Neural progenitor cell (in vitro differentiated cells): Measurements from ENCODE around the gene RBM19. TPM values are rescaled to one million over a fixed set of nuclear protein-coding genes. Genes with fewer than 3 reads are reported as not detected.

ENCODE experiments used
- DNase-seq: peaks from one replicate; pipeline ENCODE4 v3.0.0-alpha.2; 2016; ENCODE audit warnings: low spot score
- H2AFZ ChIP-seq: fragments of 200-600 bp; sonication (generic); replicated peaks from 2 replicates; pipeline ENCODE4 v1.6.1; 2016; ENCODE audit warnings: antibody characterized with exemption
- H3F3A ChIP-seq: fragments of 200-600 bp; sonication (generic); 2 replicates; pipeline ENCODE4 v1.6.1; 2016; ENCODE audit warnings: antibody characterized with exemption, low read depth
- H3K27ac ChIP-seq: fragments of 200-600 bp; sonication (generic); 2 replicates; pipeline ENCODE4 v1.5.1; 2016; ENCODE audit warnings: mild to moderate bottlenecking
- H3K27me3 ChIP-seq: fragments of 200-600 bp; sonication (generic); 2 replicates; pipeline ENCODE4 v1.6.1; 2016; ENCODE audit warnings: mild to moderate bottlenecking, moderate library complexity
- H3K36me3 ChIP-seq: fragments of 200-600 bp; sonication (generic); 2 replicates; pipeline ENCODE4 v1.5.1; 2016
- H3K4me1 ChIP-seq: fragments of 200-600 bp; sonication (generic); 2 replicates; pipeline ENCODE4 v1.6.1; 2016; ENCODE audit warnings: mixed run types
- H3K4me2 ChIP-seq: fragments of 200-600 bp; sonication (generic); 2 replicates; pipeline ENCODE4 v1.6.1; 2016
- H3K4me3 ChIP-seq: fragments of 200-600 bp; sonication (generic); 2 replicates; pipeline ENCODE4 v1.5.1; 2016
- H3K79me2 ChIP-seq: fragments of 200-600 bp; sonication (generic); 2 replicates; pipeline ENCODE4 v1.6.1; 2016; ENCODE audit warnings: low read depth
- H3K9ac ChIP-seq: fragments of 200-600 bp; sonication (generic); 2 replicates; pipeline ENCODE4 v1.6.1; 2016
- H3K9me3 ChIP-seq: fragments of 200-600 bp; sonication (generic); 2 replicates; pipeline ENCODE4 v1.5.1; 2016; ENCODE audit warnings: low read depth
- H4K20me1 ChIP-seq: fragments of 200-600 bp; sonication (generic); 2 replicates; pipeline ENCODE4 v1.6.1; 2016; ENCODE audit warnings: low read depth
- H3K27ac Mint-ChIP-seq: 3 replicates; pipeline ENCODE4 v1.8.0; 2021; ENCODE audit warnings: mixed read lengths
- H3K27me3 Mint-ChIP-seq: 2 replicates; pipeline ENCODE4 v1.8.0; 2022; ENCODE audit warnings: low read depth, mild to moderate bottlenecking, inconsistent platforms, moderate library complexity, mixed read lengths; ENCODE audit not compliant: insufficient read depth
- H3K36me3 Mint-ChIP-seq: 3 replicates; pipeline ENCODE4 v1.8.0; 2021; ENCODE audit warnings: mixed read lengths
- H3K4me1 Mint-ChIP-seq: 3 replicates; pipeline ENCODE4 v1.8.0; 2021; ENCODE audit warnings: mixed read lengths
- H3K4me3 Mint-ChIP-seq: 3 replicates; pipeline ENCODE4 v1.8.0; 2021; ENCODE audit warnings: mild to moderate bottlenecking, moderate library complexity, mixed read lengths
- H3K9me3 Mint-ChIP-seq: 3 replicates; pipeline ENCODE4 v1.8.0; 2020; ENCODE audit warnings: mixed read lengths
- EZH2 ChIP-seq: fragments of 200-600 bp; sonication (generic); IDR thresholded peaks from 2 replicates; pipeline ENCODE4 v1.6.1; 2017; ENCODE audit warnings: antibody characterized with exemption, mild to moderate bottlenecking, moderate library complexity
- EZH2phosphoT487 ChIP-seq: fragments of 200-600 bp; sonication (generic); IDR thresholded peaks from 2 replicates; pipeline ENCODE4 v1.6.1; 2017; ENCODE audit warnings: antibody characterized with exemption
- total RNA-seq: library from RNA; depleted of rRNA; stranded (reverse); fragments of >200 nt; gene quantifications from 2 replicates; pipeline ENCODE4 v1.2.3, GENCODE V29; 2015; ENCODE audit warnings: low replicate concordance
- TF ChIP-seq, protein P1 (sequence below): fragments of 200-600 bp; sonication (generic); IDR thresholded peaks from 2 replicates; pipeline ENCODE4 v1.5.1; 2017; ENCODE audit warnings: antibody characterized with exemption, mild to moderate bottlenecking

RBM19 gene
- total RNA-seq, 1 donor from 2014 or later = 23.5 TPM

DNA sequence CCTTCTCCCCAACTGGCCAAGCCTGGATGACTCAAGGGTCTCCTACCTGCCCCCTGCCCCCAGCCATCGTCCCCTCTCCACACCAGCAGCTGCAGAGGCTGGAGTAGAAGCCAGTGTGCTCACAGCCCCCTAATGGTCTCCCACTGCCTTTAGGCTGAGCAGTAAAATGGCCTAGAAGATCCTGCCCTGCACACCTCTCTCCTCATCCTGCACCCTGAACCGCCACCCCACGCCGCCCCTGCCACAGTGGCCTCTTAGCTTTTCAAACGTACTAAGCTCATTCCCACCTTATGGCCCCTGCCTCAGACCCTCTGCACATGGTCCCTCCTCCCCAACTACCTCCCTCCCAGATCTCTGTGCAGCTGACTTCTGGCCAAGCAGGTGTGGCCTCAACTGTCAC is 46.3 kb downstream of the RBM19 start:
- Histone ChIP-seq H3K4me2 (no peak overlapping the region), H3K4me1 (no peaks in the 10 kb centered on the region), H2AFZ (no peak overlapping the region), H3K27me3 (no peaks in the 10 kb centered on the region), H3K9ac (no peak overlapping the region), H3K27ac (no peak overlapping the region), H3K9me3 (no peaks in the 10 kb centered on the region), H3K79me2 (no peaks in the 10 kb centered on the region), H4K20me1 (no peaks in the 10 kb centered on the region), H3K36me3 (no peaks in the 10 kb centered on the region), H3F3A (no peaks in the 10 kb centered on the region), H3K4me3 (no peak overlapping the region)
- peaks cover 4% of the 10 kb centered on the region for H3K36me3 Mint-ChIP-seq
- no peaks in the 10 kb centered on the region for H3K9me3 Mint-ChIP-seq
- H3K27me3 Mint-ChIP-seq = no peaks in the 10 kb centered on the region
- no peaks in the 10 kb centered on the region for H3K4me1 Mint-ChIP-seq
- DNase-seq = no peak
- H3K27ac Mint-ChIP-seq = peak overlapping the region; percentile 42
- H3K4me3 Mint-ChIP-seq = no peak overlapping the region
- TF ChIP-seq EZH2phosphoT487 = no peak
- TF ChIP-seq EZH2 = no peak
- TF ChIP-seq, protein P1, sequence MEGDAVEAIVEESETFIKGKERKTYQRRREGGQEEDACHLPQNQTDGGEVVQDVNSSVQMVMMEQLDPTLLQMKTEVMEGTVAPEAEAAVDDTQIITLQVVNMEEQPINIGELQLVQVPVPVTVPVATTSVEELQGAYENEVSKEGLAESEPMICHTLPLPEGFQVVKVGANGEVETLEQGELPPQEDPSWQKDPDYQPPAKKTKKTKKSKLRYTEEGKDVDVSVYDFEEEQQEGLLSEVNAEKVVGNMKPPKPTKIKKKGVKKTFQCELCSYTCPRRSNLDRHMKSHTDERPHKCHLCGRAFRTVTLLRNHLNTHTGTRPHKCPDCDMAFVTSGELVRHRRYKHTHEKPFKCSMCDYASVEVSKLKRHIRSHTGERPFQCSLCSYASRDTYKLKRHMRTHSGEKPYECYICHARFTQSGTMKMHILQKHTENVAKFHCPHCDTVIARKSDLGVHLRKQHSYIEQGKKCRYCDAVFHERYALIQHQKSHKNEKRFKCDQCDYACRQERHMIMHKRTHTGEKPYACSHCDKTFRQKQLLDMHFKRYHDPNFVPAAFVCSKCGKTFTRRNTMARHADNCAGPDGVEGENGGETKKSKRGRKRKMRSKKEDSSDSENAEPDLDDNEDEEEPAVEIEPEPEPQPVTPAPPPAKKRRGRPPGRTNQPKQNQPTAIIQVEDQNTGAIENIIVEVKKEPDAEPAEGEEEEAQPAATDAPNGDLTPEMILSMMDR = no peak

DNA sequence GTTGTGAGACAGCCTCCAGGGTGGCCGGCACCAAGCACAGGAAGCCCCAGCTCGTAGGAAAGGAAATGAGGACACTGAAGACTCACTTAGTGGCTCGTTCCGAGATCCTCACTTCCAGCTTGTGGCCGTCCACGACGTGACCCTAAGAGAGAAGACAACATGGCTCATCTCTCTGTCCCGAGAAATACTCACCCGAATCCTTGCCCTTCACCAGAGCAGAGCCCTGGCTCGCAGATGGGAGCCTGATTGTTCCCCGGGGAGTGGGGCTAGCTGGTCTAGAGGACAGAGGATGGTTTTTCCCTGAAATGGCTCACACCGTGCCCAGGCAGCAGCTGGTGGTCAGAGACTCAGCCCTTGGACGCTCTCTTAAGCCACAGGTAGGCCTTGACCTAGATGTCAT is 47.8 kb downstream of the RBM19 start:
- Histone ChIP-seq H3F3A (no peaks in the 10 kb centered on the region), H4K20me1 (no peaks in the 10 kb centered on the region), H3K36me3 (no peaks in the 10 kb centered on the region), H3K4me3 (no peak overlapping the region), H3K9me3 (no peaks in the 10 kb centered on the region), H3K27ac (no peak overlapping the region), H2AFZ (no peak overlapping the region), H3K4me2 (no peak overlapping the region), H3K9ac (no peak overlapping the region), H3K27me3 (no peaks in the 10 kb centered on the region), H3K79me2 (no peaks in the 10 kb centered on the region), H3K4me1 (peaks cover 7% of the 10 kb centered on the region)
- no peaks in the 10 kb centered on the region for H3K9me3 Mint-ChIP-seq
- no peak overlapping the region for H3K4me3 Mint-ChIP-seq
- H3K27ac Mint-ChIP-seq = no peak overlapping the region
- no peaks in the 10 kb centered on the region for H3K27me3 Mint-ChIP-seq
- H3K4me1 Mint-ChIP-seq = peaks cover 2% of the 10 kb centered on the region
- peaks cover 4% of the 10 kb centered on the region for H3K36me3 Mint-ChIP-seq
- DNase-seq = no peak
- TF ChIP-seq EZH2phosphoT487 (no peak), EZH2 (no peak)
- TF ChIP-seq, protein P1 = no peak

DNA sequence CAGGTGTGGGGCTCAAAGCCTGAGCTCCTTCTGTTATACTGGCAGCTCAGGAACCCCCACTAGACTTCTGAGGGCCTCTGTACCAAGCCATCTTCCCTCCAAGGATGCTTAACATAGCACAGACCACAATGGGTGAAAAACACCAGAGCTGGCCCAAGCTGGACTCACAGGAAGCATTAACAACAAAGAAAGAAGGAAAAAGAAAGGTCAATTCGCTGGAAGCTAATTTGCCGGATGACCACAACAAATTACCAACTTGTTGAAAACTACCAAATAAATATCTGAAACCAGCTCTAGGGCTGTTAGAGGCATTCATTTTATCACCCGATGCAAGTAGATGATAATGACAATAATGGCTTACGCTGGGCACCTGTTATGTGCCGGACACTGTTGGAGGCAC is 48.7 kb downstream of the RBM19 start:
- H2AFZ ChIP-seq = no peak overlapping the region
- H3K4me1 Mint-ChIP-seq = peaks cover 11% of the 10 kb centered on the region
- H3F3A ChIP-seq = peaks cover 2% of the 10 kb centered on the region
- H3K4me2 ChIP-seq = no peak overlapping the region
- no peak overlapping the region for H3K9ac ChIP-seq
- H3K27ac ChIP-seq = no peak overlapping the region
- no peaks in the 10 kb centered on the region for H3K27me3 ChIP-seq
- no peak overlapping the region for H3K4me3 Mint-ChIP-seq
- peaks cover 4% of the 10 kb centered on the region for H3K36me3 Mint-ChIP-seq
- no peaks in the 10 kb centered on the region for H3K27me3 Mint-ChIP-seq
- H3K27ac Mint-ChIP-seq = no peak overlapping the region
- H3K4me3 ChIP-seq = no peak overlapping the region
- peaks cover 15% of the 10 kb centered on the region for H3K4me1 ChIP-seq
- no peaks in the 10 kb centered on the region for H3K36me3 ChIP-seq
- no peaks in the 10 kb centered on the region for H3K9me3 ChIP-seq
- peaks cover 1% of the 10 kb centered on the region for H4K20me1 ChIP-seq
- DNase-seq = no peak
- no peaks in the 10 kb centered on the region for H3K79me2 ChIP-seq
- TF ChIP-seq EZH2 = no peak
- TF ChIP-seq, protein P1 = no peak
- TF ChIP-seq EZH2phosphoT487 = no peak
- H3K9me3 Mint-ChIP-seq = no peaks in the 10 kb centered on the region
